ENCODE measurements around the gene SEMA4A.

- TF ChIP-seq CTCF (conservative IDR thresholded peaks at IDR 0.05; ENCODE audit: low read length) = no peak
- TF ChIP-seq EZH2phosphoT487 (IDR thresholded peaks at IDR 0.05; ENCODE audit: borderline replicate concordance) = no peak
These were observed 72.3 kb downstream of the SEMA4A start for GRCh38 chr1:156225677-156226014.

Data from Loucy (cell line).